ENCODE results near the gene ZDHHC16. TPM values are rescaled to one million over a fixed set of nuclear protein-coding genes. Genes with fewer than 3 reads are reported as not detected.

Gene ZDHHC16
- polyA plus RNA-seq, 1 donor (not counting 4 experiments of a cell fraction or from before 2014, with no cell fraction given) = 67.8 TPM

GRCh38 chr10:97482381-97482780 lies 36.4 kb downstream of the ZDHHC16 start:
- Histone ChIP-seq H3K27me3 (ENCODE audit: control insufficient read depth, extremely low read depth, insufficient read depth, low read length) (no peaks in the 10 kb centered on the region), H3K79me2 (ENCODE audit: control insufficient read depth, insufficient read depth, low read length) (peaks cover 55% of the 10 kb centered on the region), H3K4me1 (ENCODE audit: control insufficient read depth, extremely low read depth, insufficient read depth, low read length) (peaks cover 39% of the 10 kb centered on the region), H3K9me1 (ENCODE audit: control insufficient read depth, extremely low read depth, insufficient read depth, low read length) (no peaks in the 10 kb centered on the region), H2AFZ (ENCODE audit: control insufficient read depth, low read length) (no peak overlapping the region), H3K9me3 (ENCODE audit: control insufficient read depth, low read depth, low read length) (no peaks in the 10 kb centered on the region), H3K9ac (ENCODE audit: control insufficient read depth, extremely low read depth, insufficient read depth, low read length) (no peak overlapping the region), H3K36me3 (ENCODE audit: control insufficient read depth in 2 of 2, extremely low read depth in 1 of 2, insufficient read depth in 2 of 2, low read length in 2 of 2) (peaks cover 19 to 37% of the 10 kb centered on the region in 2 experiments), H3K4me2 (ENCODE audit: control insufficient read depth, extremely low read depth, insufficient read depth, low read depth, low read length) (no peak overlapping the region), H4K20me1 (ENCODE audit: control insufficient read depth, extremely low read depth, insufficient read depth, low read length) (no peaks in the 10 kb centered on the region), H3K4me3 (ENCODE audit: control insufficient read depth in 2 of 3, extremely low read depth in 1 of 3, insufficient read depth in 2 of 3, low read depth in 1 of 3, low read length in 3 of 3) (no peak overlapping the region), H3K27ac (ENCODE audit: control insufficient read depth, insufficient read depth, low read length) (no peak overlapping the region)
- DNase-seq (ENCODE audit: low read depth, low spot score) (no peak), FAIRE-seq (no peak)
- dilution Hi-C loops (cut with MboI; ENCODE audit: extremely low pct_ligation_motif_present, low sequenced_read_pairs) = no loop called here
- TF ChIP-seq, protein P1, sequence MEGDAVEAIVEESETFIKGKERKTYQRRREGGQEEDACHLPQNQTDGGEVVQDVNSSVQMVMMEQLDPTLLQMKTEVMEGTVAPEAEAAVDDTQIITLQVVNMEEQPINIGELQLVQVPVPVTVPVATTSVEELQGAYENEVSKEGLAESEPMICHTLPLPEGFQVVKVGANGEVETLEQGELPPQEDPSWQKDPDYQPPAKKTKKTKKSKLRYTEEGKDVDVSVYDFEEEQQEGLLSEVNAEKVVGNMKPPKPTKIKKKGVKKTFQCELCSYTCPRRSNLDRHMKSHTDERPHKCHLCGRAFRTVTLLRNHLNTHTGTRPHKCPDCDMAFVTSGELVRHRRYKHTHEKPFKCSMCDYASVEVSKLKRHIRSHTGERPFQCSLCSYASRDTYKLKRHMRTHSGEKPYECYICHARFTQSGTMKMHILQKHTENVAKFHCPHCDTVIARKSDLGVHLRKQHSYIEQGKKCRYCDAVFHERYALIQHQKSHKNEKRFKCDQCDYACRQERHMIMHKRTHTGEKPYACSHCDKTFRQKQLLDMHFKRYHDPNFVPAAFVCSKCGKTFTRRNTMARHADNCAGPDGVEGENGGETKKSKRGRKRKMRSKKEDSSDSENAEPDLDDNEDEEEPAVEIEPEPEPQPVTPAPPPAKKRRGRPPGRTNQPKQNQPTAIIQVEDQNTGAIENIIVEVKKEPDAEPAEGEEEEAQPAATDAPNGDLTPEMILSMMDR (optimal IDR thresholded peaks at IDR 0.05 in 1 of 3, IDR thresholded peaks at IDR 0.05 in 1 of 3, conservative IDR thresholded peaks at IDR 0.05 in 1 of 3; ENCODE audit: extremely low read depth in 1 of 3, insufficient read depth in 2 of 3, low read length in 3 of 3) = no peak
- no peak for TF ChIP-seq EZH2 (IDR thresholded peaks at IDR 0.05; ENCODE audit: low read length)

GRCh38 chr10:97483506-97483905 lies 37.5 kb downstream of the ZDHHC16 start:
- no peaks in the 10 kb centered on the region for H3K27me3 ChIP-seq (ENCODE audit: control insufficient read depth, extremely low read depth, insufficient read depth, low read length)
- H3K4me1 ChIP-seq (ENCODE audit: control insufficient read depth, extremely low read depth, insufficient read depth, low read length) = peaks cover 39% of the 10 kb centered on the region
- H3K4me3 ChIP-seq (ENCODE audit: control insufficient read depth in 2 of 3, extremely low read depth in 1 of 3, insufficient read depth in 2 of 3, low read depth in 1 of 3, low read length in 3 of 3) = no peak overlapping the region
- H3K9me1 ChIP-seq (ENCODE audit: control insufficient read depth, extremely low read depth, insufficient read depth, low read length) = no peaks in the 10 kb centered on the region
- H3K79me2 ChIP-seq (ENCODE audit: control insufficient read depth, insufficient read depth, low read length) = peaks cover 57% of the 10 kb centered on the region
- DNase-seq (ENCODE audit: low read depth, low spot score) (no peak), FAIRE-seq (no peak)
- H3K27ac ChIP-seq (ENCODE audit: control insufficient read depth, insufficient read depth, low read length) = no peak overlapping the region
- H3K9ac ChIP-seq (ENCODE audit: control insufficient read depth, extremely low read depth, insufficient read depth, low read length) = no peak overlapping the region
- H3K9me3 ChIP-seq (ENCODE audit: control insufficient read depth, low read depth, low read length) = no peaks in the 10 kb centered on the region
- no peak overlapping the region for H2AFZ ChIP-seq (ENCODE audit: control insufficient read depth, low read length)
- peaks cover 13 to 26% of the 10 kb centered on the region in 2 experiments for H3K36me3 ChIP-seq (ENCODE audit: control insufficient read depth in 2 of 2, extremely low read depth in 1 of 2, insufficient read depth in 2 of 2, low read length in 2 of 2)
- no peak overlapping the region for H3K4me2 ChIP-seq (ENCODE audit: control insufficient read depth, extremely low read depth, insufficient read depth, low read depth, low read length)
- TF ChIP-seq, protein P1 (optimal IDR thresholded peaks at IDR 0.05 in 1 of 3, IDR thresholded peaks at IDR 0.05 in 1 of 3, conservative IDR thresholded peaks at IDR 0.05 in 1 of 3; ENCODE audit: extremely low read depth in 1 of 3, insufficient read depth in 2 of 3, low read length in 3 of 3) = no peak
- TF ChIP-seq EZH2 (IDR thresholded peaks at IDR 0.05; ENCODE audit: low read length) = no peak
- dilution Hi-C loops (cut with MboI; ENCODE audit: extremely low pct_ligation_motif_present, low sequenced_read_pairs) = no loop called here
- no peaks in the 10 kb centered on the region for H4K20me1 ChIP-seq (ENCODE audit: control insufficient read depth, extremely low read depth, insufficient read depth, low read length)
